ENCODE data around the gene ABCC8.

ABCC8 gene
- 0 to 0.12 (median 0.04) reads per million in 4 donors for total RNA-seq

GRCh38 chr11:17476317-17477083, at the start of gene ABCC8:
Gene ABCC8 (minus strand): TSS chr11:17476845. CDS start chr11:17476776, 69 bp downstream.
- DNase-seq, result no peak

DNA sequence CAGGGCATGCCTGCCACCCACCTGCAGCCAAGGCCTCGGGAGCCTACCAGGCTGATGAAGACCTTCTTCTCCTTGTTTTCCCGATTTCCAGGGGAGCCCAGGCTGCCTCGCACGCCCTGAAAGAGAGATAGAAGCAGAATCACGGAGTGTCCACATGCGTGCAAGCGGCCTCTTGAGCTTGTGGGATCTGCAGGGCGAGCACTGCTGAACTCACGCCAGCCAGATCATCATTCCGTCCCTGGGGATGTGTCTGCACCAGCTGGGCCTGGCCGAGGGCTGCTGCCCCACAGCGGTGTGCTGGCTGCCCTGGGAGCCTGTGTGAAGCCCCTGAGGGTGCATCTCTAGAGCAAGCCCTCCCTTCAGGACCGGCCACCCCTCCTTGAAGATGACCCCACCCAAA, 49.7 kb upstream of the ABCC8 start:
- DNase-seq, result no peak

- no peak for DNase-seq
Measured at GRCh38 chr11:17525570-17525969, 48.9 kb upstream of the ABCC8 start.

- DNase-seq, result no peak
Measured at GRCh38 chr11:17524221-17524620, 47.6 kb upstream of the ABCC8 start.

DNA sequence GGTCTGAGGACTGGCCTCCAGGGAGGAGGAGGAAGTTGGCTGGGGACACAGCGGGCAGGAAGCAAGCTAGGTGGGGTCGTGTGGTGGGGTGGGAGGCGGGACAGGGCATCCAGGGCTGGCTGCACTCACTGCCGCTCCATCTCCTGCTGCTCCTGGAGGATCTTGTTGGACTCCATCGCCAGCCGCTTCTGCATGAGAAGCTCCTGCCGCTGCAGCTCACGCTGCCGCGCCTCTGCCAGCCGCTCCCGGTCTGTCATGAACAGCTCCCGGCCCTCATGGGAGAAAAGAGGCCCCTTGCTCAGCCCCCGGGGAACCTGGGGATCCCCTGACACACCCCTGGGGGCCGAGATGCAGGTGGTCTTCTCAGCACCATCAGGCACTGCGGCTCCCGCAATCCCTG, 46.0 kb upstream of the ABCC8 start:
- no peak for DNase-seq

DNA sequence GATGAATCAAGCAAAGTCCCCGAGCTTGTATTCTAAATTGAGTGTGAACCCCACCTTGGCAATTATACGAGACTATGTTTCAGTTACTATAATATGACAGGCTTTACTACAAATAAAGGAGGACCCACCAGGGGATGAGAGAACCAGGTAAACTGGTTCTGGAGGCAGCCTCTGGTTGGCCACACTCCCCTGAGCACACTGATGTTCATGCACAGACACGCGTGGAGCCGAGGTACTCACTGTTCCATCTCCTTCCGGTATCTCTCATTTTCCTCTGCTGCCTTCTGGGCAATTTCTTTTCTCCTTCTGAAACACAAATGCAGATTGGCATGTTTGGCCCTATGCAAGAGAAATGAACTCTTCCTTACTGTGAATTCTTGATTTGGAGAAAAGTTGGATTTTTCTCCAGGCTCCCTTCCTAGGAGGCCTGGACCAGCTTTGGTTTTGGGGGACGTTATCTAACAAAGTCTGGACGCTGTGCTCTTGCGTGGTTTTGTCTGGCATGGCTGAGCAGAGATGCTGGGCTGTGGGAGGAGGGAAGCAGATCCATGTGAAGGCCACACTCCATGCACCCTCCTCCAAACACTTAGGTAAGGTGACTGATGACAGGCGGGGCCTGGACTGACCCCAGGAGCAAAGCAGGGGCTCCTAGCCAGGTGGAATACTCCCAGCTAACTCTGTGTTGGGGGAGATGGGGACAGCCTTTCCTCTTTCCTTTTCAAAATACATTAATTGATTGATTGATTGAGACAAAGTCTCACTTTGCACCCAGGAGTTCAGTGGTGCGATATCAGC, 44.7 kb upstream of the ABCC8 start:
- DNase-seq, result no peak

DNA sequence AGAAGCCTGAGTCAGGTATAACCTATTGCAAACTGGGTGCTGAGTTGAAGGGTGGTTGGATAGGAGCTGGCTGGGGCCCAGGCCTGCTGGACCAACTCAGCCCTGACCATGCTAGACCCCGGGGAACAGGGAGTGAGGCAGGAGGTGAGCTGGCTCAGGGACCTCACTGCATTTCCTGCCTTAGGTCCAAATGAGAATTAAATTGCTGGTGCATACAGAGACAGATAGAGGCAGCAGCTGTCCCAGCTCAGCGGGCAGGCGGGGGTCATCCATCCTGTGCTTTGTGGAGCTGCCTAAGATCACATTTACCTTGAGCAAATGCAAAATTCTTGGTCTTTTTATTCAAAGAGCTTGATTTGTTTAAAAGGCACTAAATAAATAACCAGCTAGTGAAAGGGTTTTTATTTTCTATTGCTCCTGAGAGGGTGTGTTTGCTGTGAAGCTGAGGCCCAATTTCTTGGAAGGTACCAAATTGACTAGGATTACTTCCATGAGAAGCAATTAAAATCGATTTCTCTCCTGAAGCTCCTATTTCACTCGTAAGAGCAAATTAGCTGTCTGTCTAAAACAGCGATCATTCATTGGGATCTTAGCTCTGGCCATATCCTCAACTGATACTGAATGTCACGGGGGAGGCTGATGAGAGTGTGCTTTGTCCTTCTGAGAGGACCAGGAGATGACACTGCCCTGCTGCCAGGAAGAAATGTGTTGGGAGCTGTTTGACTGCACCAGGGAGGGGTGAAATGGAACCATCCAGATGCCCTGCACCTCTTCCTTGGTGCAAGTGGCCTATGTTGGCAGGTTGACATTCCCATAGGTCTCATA, 42.6 kb upstream of the ABCC8 start:
- DNase-seq, result no peak

- DNase-seq, result no peak
Measured at GRCh38 chr11:17518366-17518765, 41.7 kb upstream of the ABCC8 start.

GRCh38 chr11:17517186-17517585, 40.5 kb upstream of the ABCC8 start:
- no peak for DNase-seq

GRCh38 chr11:17516551-17517150, 40.0 kb upstream of the ABCC8 start:
- no peak for DNase-seq

DNA sequence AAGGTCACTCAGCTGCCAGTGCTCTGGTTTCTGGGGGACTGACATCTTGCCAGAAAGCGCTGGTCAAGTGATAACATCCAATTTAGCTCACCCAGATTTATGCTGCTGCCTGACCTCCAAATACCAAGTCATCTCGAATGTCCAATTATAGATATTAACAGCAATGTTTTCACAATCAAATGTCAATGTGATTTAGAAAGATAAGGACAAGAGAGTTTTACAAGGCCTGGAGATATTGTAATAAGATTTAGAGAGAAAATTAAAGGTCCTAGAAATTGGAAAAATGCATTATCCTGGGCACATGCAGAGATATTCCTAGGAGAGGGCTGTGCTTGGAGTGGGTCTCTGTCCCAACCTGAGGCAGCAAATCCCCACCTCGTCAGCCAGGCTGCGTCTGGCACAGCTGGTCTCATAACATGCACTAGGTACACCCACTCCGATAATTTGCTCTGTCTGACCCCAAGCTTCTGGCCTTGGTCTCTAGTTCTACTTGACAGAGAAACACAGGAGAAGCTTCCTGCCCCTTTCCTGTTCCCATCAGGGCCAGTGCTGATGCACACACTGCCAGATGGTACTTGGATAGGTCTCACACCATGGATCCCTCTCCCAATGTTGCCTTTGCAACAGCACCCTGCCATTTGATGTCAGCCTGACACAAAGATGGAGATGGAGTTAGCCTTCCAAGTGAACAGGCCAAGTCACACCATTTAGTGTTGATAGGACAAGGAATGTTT, 39.0 kb upstream of the ABCC8 start:
- DNase-seq, result no peak

- DNase-seq, result no peak
Measured at GRCh38 chr11:17514476-17514875, 37.8 kb upstream of the ABCC8 start.

GRCh38 chr11:17513853-17514252, 37.2 kb upstream of the ABCC8 start:
- DNase-seq, result no peak

DNA sequence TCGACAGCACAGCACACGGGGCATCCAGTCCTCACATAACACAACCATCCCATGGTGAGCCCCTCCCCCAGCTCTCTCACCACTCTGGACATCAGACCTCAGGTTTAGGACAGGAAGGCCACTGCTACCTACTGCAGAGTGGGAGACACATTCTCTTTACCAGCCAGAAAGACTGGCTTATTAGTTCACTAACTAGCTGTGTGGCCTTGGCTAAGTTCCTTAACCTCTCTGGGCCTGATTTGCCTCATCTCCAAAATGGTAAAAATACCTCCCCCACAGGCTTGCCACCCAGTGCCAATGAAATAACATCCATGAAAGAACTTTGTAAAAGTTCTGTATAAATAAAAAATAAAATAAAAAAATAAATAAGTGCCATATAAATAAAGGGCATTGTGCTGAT, 35.5 kb upstream of the ABCC8 start:
- no peak for DNase-seq

GRCh38 chr11:17511571-17511970, 34.9 kb upstream of the ABCC8 start:
- DNase-seq, result no peak

DNA sequence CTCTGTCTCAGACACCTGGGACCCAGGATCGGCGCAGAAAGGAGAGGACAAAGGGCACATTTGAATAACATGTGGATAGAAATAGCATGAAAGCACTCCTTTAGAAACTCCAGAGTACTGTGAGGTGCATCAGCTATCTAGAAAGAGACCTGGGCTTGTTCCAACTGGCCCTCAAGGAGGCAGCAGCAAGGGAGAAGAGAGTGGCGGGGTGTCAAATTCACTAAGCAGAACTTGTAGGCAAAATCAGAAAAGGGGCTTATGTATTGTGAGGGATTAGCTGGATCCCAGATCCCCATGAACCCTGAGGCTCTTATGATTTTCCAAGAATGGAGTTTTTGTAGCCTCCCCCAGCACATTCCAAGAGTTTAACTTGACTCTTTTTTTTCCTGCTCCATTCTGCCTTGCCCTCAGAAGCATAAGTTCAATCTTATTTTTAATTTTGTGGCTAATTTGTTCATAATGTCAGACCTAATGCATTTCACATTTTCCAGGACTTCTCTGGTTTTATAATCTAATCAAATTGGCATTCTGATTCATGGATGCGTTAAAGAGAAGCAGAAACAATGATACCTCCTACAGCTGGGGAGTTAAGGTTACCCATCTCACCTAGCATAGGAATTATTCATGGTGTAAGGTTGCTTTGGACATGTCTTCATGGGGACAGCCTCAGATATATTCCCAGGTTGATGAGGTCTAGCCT, 34.0 kb upstream of the ABCC8 start:
- no peak for DNase-seq

- DNase-seq, result no peak
Measured at GRCh38 chr11:17508791-17509190, 32.1 kb upstream of the ABCC8 start.

GRCh38 chr11:17508306-17508705, 31.7 kb upstream of the ABCC8 start:
- DNase-seq, result no peak

DNA sequence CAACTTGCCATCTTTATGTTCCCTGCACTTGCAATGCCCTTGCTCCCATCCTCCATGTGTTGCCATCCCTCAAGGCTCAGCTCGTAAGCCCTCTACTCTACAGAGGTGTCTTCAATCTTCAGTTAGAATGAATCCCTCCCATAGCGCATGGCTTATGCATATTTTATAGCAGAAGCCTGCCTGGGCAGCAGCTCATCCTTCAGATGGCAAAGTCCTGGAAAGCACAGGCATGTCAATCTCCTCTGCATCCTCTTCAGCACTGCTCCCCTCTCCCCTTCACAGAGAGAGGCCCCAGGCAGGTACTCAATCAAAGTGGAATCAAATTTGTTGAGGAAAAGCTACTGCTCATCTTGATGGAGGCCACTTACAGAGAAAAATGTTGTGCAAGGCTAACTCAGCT, 31.1 kb upstream of the ABCC8 start:
- no peak for DNase-seq

GRCh38 chr11:17506942-17507341, 30.3 kb upstream of the ABCC8 start:
- DNase-seq, result no peak

- no peak for DNase-seq
Measured at GRCh38 chr11:17506314-17506713, 29.7 kb upstream of the ABCC8 start.

Data from T-helper 1 cell (primary cell).